SK-N-SH (cell line): ENCODE measurements around the gene ABHD15.

ENCODE experiments used
- EP300 ChIP-seq, 2 experiments: IDR thresholded peaks; 2 replicates each; pipeline versions ENCODE4 v1.4.0 to v1.6.1; 2012; ENCODE audit warnings: borderline replicate concordance in 1 of 2, low read depth in 1 of 2, low read length in 1 of 2
- FOXM1 ChIP-seq: IDR thresholded peaks from 2 replicates; pipeline ENCODE4 v1.4.0; 2012; ENCODE audit warnings: low read depth, mild to moderate bottlenecking
- POLR2AphosphoS5 ChIP-seq: IDR thresholded peaks from 2 replicates; pipeline ENCODE4 v1.6.1; 2012; ENCODE audit warnings: low read depth, low read length
- TAF1 ChIP-seq: IDR thresholded peaks from 2 replicates; pipeline ENCODE4 v1.6.1; 2012; ENCODE audit warnings: low read depth, mild to moderate bottlenecking, low read length, moderate library complexity, borderline replicate concordance
- TF ChIP-seq, protein P1 (sequence below): fragments of 150-350 bp; IDR thresholded peaks from 2 replicates; pipeline ENCODE4 v1.6.1; 2017; ENCODE audit warnings: antibody characterized with exemption, low read length, low read depth, borderline replicate concordance
- TF ChIP-seq, protein P2 (sequence below): IDR thresholded peaks from 2 replicates; pipeline ENCODE4 v1.6.1; 2012; ENCODE audit warnings: mild to moderate bottlenecking, low read depth, low read length, moderate library complexity
- TF ChIP-seq, protein P3 (sequence below): fragments of 200-600 bp; sonication (generic); IDR thresholded peaks from 2 replicates; pipeline ENCODE4 v1.6.1; 2017; ENCODE audit warnings: antibody characterized with exemption, mild to moderate bottlenecking, moderate library complexity
- TF ChIP-seq, protein P4 (sequence below): IDR thresholded peaks from 2 replicates; pipeline ENCODE4 v1.4.0; 2012; ENCODE audit warnings: low read depth

DNA sequence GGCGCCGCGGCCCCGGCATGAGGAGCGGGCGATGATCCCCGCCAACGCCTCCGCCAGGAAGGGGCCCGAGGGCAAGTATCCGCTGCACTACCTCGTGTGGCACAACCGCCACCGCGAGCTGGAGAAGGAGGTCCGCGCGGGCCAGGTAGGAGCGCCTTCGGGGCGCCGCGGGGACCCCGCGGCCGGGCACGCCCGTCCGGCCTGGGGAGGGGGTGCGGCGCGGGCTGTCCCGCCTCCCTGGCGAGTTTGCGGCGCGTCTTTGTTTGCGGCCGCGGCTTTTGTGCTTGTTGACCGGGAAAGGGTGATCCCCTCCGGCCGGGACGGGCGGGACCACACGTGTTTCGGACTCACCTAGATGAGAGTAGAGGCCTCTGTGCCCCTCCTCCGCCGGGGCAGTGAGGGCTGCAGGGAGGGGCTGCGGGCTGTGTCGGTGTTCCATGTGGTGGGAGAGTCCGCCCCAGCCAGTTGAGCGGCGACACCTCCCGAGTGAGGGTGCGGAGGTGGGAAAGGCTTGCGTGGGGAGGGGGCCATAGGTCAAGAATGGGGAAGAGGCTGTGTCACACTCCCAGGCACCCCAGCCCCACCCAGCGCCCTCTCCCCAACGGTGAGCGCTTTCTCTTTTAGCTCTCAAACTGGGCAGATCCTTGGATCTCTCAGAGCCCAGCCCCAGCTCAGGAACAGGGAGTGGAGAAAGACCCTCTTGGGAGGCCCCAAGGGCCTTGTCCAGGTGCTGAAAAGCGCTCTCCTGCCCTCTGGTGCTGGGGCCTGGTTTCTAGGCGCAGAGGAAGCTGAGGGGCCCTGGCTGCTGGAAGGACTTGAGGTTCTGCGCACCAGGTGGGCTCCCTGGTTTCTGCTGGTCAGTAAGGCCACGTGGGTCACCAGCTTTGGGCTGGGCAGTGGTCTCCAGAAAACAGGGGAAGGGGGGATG lies 27.0 kb upstream of the ABHD15 start:
- TF ChIP-seq POLR2AphosphoS5 (no peak), TAF1 (no peak), FOXM1 (no peak), EP300 (IDR thresholded peaks at IDR 0.05; ENCODE audit: borderline replicate concordance in 1 of 2, low read depth in 1 of 2, low read length in 1 of 2) (no peak)
- TF ChIP-seq, protein P1, sequence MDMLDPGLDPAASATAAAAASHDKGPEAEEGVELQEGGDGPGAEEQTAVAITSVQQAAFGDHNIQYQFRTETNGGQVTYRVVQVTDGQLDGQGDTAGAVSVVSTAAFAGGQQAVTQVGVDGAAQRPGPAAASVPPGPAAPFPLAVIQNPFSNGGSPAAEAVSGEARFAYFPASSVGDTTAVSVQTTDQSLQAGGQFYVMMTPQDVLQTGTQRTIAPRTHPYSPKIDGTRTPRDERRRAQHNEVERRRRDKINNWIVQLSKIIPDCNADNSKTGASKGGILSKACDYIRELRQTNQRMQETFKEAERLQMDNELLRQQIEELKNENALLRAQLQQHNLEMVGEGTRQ: no peak
- TF ChIP-seq, protein P2, sequence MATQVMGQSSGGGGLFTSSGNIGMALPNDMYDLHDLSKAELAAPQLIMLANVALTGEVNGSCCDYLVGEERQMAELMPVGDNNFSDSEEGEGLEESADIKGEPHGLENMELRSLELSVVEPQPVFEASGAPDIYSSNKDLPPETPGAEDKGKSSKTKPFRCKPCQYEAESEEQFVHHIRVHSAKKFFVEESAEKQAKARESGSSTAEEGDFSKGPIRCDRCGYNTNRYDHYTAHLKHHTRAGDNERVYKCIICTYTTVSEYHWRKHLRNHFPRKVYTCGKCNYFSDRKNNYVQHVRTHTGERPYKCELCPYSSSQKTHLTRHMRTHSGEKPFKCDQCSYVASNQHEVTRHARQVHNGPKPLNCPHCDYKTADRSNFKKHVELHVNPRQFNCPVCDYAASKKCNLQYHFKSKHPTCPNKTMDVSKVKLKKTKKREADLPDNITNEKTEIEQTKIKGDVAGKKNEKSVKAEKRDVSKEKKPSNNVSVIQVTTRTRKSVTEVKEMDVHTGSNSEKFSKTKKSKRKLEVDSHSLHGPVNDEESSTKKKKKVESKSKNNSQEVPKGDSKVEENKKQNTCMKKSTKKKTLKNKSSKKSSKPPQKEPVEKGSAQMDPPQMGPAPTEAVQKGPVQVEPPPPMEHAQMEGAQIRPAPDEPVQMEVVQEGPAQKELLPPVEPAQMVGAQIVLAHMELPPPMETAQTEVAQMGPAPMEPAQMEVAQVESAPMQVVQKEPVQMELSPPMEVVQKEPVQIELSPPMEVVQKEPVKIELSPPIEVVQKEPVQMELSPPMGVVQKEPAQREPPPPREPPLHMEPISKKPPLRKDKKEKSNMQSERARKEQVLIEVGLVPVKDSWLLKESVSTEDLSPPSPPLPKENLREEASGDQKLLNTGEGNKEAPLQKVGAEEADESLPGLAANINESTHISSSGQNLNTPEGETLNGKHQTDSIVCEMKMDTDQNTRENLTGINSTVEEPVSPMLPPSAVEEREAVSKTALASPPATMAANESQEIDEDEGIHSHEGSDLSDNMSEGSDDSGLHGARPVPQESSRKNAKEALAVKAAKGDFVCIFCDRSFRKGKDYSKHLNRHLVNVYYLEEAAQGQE: peak; percentile 99
- TF ChIP-seq, protein P3, sequence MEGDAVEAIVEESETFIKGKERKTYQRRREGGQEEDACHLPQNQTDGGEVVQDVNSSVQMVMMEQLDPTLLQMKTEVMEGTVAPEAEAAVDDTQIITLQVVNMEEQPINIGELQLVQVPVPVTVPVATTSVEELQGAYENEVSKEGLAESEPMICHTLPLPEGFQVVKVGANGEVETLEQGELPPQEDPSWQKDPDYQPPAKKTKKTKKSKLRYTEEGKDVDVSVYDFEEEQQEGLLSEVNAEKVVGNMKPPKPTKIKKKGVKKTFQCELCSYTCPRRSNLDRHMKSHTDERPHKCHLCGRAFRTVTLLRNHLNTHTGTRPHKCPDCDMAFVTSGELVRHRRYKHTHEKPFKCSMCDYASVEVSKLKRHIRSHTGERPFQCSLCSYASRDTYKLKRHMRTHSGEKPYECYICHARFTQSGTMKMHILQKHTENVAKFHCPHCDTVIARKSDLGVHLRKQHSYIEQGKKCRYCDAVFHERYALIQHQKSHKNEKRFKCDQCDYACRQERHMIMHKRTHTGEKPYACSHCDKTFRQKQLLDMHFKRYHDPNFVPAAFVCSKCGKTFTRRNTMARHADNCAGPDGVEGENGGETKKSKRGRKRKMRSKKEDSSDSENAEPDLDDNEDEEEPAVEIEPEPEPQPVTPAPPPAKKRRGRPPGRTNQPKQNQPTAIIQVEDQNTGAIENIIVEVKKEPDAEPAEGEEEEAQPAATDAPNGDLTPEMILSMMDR: peak; percentile 36
- TF ChIP-seq, protein P4, sequence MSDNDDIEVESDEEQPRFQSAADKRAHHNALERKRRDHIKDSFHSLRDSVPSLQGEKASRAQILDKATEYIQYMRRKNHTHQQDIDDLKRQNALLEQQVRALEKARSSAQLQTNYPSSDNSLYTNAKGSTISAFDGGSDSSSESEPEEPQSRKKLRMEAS: peak; percentile 40; the same call in 1 of the 2 replicates
